Ovary (tissue), 9 donors: ENCODE measurements around the gene SETD7. TPM values are rescaled to one million over a fixed set of nuclear protein-coding genes. Genes with fewer than 3 reads are reported as not detected.

ENCODE experiments used
- DNase-seq, 5 donors: peaks; one replicate each; pipeline ENCODE4 v3.0.0-alpha.2; 2019 to 2020
- H3K27ac ChIP-seq, 2 donors: fragments of 200-600 bp; one replicate each; pipeline versions ENCODE4 v1.5.1 to v1.8.0; 2019 to 2022
- H3K27me3 ChIP-seq: fragments of 200-600 bp; one replicate; pipeline ENCODE4 v1.8.0; 2022
- H3K36me3 ChIP-seq: fragments of 200-600 bp; sonication (generic); one replicate; pipeline ENCODE4 v1.5.1; 2019
- H3K4me1 ChIP-seq: one replicate; pipeline ENCODE4 v1.8.1; 2013; ENCODE audit warnings: mild to moderate bottlenecking, moderate library complexity; ENCODE audit not compliant: insufficient read depth
- H3K4me3 ChIP-seq: fragments of 200-600 bp; sonication (generic); one replicate; pipeline ENCODE4 v1.5.1; 2017
- H3K9me3 ChIP-seq, 2 donors: fragments of 200-600 bp in 1 of 2; sonication (generic) in 1 of 2; one replicate each; pipeline versions ENCODE4 v1.5.1 to v1.8.1; 2013 to 2019; ENCODE audit warnings: mild to moderate bottlenecking in 1 of 2, moderate library complexity in 1 of 2
- EP300 ChIP-seq: sonication (generic); formaldehyde crosslinking; IDR thresholded peaks from one replicate; pipeline ENCODE4 v1.6.1; 2017; ENCODE audit warnings: antibody characterized with exemption
- POLR2A ChIP-seq: fragments of 450-650 bp; IDR thresholded peaks from one replicate; pipeline ENCODE4 v1.6.1; 2017; ENCODE audit warnings: antibody characterized with exemption, mild to moderate bottlenecking, moderate library complexity
- WGBS, 3 donors: extraction: QIAGEN DNeasy Blood & Tissue Kit in 1 of 3; methylation state at CpG; one replicate each; pipeline versions ENCODE4 v1.1.5 to v1.1.7; 2013 to 2017; 5-methylcytosine and 5-hydroxymethylcytosine counted together
- intact Hi-C, 4 donors: fragments of 100-400 bp; cut with DNase I; formaldehyde crosslinking; loops; one replicate each; pipeline versions ENCODE4 v1.11.0 to v1.15.1; 2022 to 2023
- polyA plus RNA-seq, 2 donors: library from polyadenylated mRNA; stranded (reverse); fragments of 200-250 nt in 1 of 2; fragments of 350-450 nt in 1 of 2; fragmentation: Illumina TruSeq in 1 of 2; extraction: RNeasy Lipid Tissue Mini Kit (QIAGEN cat#74804) in 1 of 2; gene quantifications; one replicate each; pipeline ENCODE4 v1.2.3, GENCODE V29; 2013 to 2014
- total RNA-seq, 7 donors: library from RNA; depleted of rRNA in 2 of 7; stranded (reverse); fragments of >200 nt in 2 of 7; fragmentation: NEBNext Ultra II Directional in 3 of 7; extraction: Animal tissue kit (Norgen Biotek cat#: 25700) in 3 of 7; gene quantifications; one replicate each; pipeline versions ENCODE4 v1.1.0 to v1.2.4, GENCODE V29; 2016 to 2023
- TF ChIP-seq, protein P1 (sequence below), 3 donors: fragments of 450-650 bp in 2 of 3; fragments of 200-600 bp in 1 of 3; IDR thresholded peaks; one replicate each; pipeline versions ENCODE4 v1.5.1 to v1.8.0; 2016 to 2022; ENCODE audit warnings: antibody characterized with exemption in 3 of 3, mild to moderate bottlenecking in 1 of 3
- donor health status: DM: no; HTN: no; CAD: no; lungs with moderate emphysema.
- donor health status: DM: no; HTN: no; CAD: no.
- donor health status: Bipolar disorder and iron deficiency.
- donor health status: DM: yes; HTN: yes; CAD: no.
- donor health status: DM: no; HTN: no; CAD: no.
- donor health status: DM: yes; HTN: yes; CAD: no.

SETD7 gene
- total and polyA plus RNA-seq, 9 donors: 14.3 to 52.4 (median 32.8) TPM

GRCh38 chr4:139457318-139457717 lies 98.7 kb downstream of the SETD7 start:
- TF ChIP-seq POLR2A: no peak
- 51 to 65% (median 59%) methylated on average over 4 of the region's 4 CpGs for WGBS, 3 donors
- intact Hi-C loops: loop anchor here in 1 of 4 donors (10.0 kb wide), 1 partner anchor 153 kb away; the partner anchor contains the start of genes NAA15 and NDUFC1
- DNase-seq: no peak
- Histone ChIP-seq H3K27me3 (no peaks in the 10 kb centered on the region), H3K9me3 (no peaks in the 10 kb centered on the region), H3K36me3 (no peaks in the 10 kb centered on the region), H3K4me1 (peaks cover 7% of the 10 kb centered on the region), H3K27ac (no peak overlapping the region), H3K4me3 (no peak overlapping the region)

DNA sequence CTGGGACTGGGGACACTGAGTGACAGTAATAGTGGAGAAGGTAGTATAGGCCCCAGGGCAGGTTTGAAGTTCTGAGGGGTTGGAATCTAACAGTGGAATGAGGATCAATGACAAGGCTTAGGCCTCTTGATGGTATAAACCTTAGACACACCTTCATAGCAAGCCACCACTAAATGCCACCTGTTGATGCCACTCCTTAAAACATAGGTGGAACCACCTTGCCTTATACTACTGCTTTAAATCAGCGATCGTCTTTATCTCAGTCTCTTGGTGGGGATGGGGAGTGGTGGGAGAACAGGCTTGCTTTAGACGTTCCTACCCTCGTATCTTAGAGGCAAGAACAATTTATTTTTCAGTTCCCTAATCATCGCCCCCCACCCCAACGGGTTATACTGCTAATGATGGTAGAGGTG lies 100.9 kb downstream of the SETD7 start:
- Histone ChIP-seq H3K27ac (no peak overlapping the region), H3K9me3 (no peaks in the 10 kb centered on the region), H3K36me3 (no peaks in the 10 kb centered on the region), H3K27me3 (no peaks in the 10 kb centered on the region), H3K4me1 (peaks cover 7% of the 10 kb centered on the region), H3K4me3 (peak overlapping the region; percentile 94)
- DNase-seq: no peak
- 24 to 29% (median 27%) methylated on average over 6 of the region's 6 CpGs for WGBS, 3 donors
- TF ChIP-seq, protein P1, sequence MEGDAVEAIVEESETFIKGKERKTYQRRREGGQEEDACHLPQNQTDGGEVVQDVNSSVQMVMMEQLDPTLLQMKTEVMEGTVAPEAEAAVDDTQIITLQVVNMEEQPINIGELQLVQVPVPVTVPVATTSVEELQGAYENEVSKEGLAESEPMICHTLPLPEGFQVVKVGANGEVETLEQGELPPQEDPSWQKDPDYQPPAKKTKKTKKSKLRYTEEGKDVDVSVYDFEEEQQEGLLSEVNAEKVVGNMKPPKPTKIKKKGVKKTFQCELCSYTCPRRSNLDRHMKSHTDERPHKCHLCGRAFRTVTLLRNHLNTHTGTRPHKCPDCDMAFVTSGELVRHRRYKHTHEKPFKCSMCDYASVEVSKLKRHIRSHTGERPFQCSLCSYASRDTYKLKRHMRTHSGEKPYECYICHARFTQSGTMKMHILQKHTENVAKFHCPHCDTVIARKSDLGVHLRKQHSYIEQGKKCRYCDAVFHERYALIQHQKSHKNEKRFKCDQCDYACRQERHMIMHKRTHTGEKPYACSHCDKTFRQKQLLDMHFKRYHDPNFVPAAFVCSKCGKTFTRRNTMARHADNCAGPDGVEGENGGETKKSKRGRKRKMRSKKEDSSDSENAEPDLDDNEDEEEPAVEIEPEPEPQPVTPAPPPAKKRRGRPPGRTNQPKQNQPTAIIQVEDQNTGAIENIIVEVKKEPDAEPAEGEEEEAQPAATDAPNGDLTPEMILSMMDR (IDR thresholded peaks at IDR 0.05): no peak
- TF ChIP-seq POLR2A: no peak
- TF ChIP-seq EP300: no peak
- intact Hi-C loops: loop anchor here in 1 of 4 donors (10.0 kb wide), 1 partner anchor 150 kb away; the partner anchor contains the start of genes NAA15 and NDUFC1

DNA sequence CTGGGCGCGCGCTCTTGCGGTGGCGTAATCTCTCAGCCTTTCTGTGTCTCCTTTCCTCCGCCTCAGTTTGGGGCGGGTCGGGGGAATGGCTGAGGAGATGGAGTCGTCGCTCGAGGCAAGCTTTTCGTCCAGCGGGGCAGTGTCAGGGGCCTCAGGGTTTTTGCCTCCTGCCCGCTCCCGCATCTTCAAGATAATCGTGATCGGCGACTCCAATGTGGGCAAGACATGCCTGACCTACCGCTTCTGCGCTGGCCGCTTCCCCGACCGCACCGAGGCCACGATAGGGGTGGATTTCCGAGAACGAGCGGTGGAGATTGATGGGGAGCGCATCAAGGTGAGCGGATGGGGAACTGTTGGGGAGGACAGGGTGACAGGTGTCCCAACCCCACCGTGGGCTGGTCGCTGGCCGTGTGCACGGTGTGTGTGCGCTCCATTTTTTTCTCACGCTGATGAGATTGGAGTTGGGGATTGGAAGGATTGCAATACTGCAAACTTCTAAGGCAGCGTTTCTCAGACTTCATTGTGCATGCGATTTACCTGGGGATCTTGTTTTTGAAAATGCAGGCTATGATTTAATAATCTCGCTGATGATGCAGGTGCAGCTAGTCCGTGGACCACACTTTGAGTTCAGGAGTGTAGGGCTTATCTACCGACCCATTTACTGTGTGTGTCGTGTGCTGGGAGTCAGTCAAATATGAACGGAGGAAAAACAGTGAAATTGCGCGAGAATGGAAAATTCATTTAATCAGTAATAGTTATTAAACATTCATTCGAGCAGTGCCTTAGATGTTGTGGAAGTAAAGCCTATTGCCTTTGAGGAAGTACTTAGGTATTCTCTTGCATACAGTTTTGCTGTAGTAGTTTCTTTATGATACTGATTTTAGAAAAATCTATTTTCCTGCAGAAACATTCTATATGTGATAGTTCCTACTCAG lies 101.6 kb downstream of the SETD7 start, which contains the start of gene RAB33B:
Gene RAB33B, plus strand, starts transcription at position 11 of the 935 bp plus-strand sequence. Its CDS starts 75 bp downstream, at position 86.
- intact Hi-C loops: loop anchor here in 1 of 4 donors (5.0 to 10.0 kb wide), 2 partner anchors 150 to 277 kb away; partner anchors contain the start of genes ELF2, NAA15 and NDUFC1
- peak; percentile 93 for TF ChIP-seq POLR2A
- no peak for TF ChIP-seq EP300
- Histone ChIP-seq H3K27me3 (no peaks in the 10 kb centered on the region), H3K4me3 (peak within 1 kb of the TSS; percentile 94), H3K4me1 (peaks cover 7% of the 10 kb centered on the region), H3K27ac (peak within 1 kb of the TSS; percentile 94 to 95), H3K36me3 (no peaks in the 10 kb centered on the region), H3K9me3 (no peaks in the 10 kb centered on the region)
- 0 to 1% (median 1%) methylated on average over 38 to 46 of the region's 46 CpGs for WGBS, 3 donors
- DNase-seq: no peak

DNA sequence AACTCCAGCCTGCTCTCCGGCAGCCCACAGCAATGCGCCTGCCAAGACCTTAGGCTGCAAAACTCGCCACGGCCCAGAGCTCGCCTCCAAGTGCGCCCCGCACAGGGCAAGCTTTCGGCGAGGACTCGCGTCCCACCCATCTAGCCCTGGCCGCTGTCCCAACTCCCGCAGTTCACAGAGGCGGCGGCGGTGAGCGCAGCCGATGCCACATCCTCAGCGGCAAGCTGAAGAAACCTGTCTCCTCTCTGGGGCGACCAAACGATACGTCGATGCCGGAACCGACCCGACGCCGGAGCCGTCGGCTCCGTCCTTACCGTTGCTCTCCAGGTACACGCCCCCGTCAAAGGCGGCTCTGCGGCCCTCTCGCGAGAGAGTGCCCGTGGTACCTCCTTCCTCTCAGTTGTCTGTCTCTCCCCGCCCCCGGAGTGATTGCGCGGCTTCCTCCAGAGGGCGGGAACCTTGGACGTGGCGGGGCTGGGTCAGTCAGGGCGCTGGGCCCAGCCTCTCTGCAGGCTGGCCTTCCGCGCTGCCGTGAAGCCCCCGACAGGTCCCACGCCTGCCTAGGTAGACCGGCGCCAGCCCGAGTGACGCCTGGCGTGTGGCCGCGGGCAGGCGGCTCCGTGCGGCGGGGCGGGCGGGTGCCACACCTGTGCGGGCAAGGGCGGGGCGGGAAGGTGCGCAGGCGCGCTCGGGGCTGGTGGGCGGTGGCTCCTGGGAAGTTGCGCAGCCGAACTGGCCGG lies 102.5 kb downstream of the SETD7 start:
- H3K27me3 ChIP-seq: no peaks in the 10 kb centered on the region
- H3K4me1 ChIP-seq: peaks cover 7% of the 10 kb centered on the region
- 0 to 1% (median 1%) methylated on average over 48 to 76 of the region's 76 CpGs for WGBS, 3 donors
- H3K9me3 ChIP-seq: no peaks in the 10 kb centered on the region
- intact Hi-C loops: loop anchor here in 1 of 4 donors (5.0 to 10.0 kb wide), 2 partner anchors 149 to 276 kb away; partner anchors contain the start of genes ELF2, NAA15 and NDUFC1
- peak; percentile 97 to 99 (median 98) for DNase-seq
- no peaks in the 10 kb centered on the region for H3K36me3 ChIP-seq
- H3K27ac ChIP-seq: peak overlapping the region; percentile 94 to 95
- TF ChIP-seq EP300 (no peak), POLR2A (peak; percentile 75)
- H3K4me3 ChIP-seq: peak overlapping the region; percentile 94

DNA sequence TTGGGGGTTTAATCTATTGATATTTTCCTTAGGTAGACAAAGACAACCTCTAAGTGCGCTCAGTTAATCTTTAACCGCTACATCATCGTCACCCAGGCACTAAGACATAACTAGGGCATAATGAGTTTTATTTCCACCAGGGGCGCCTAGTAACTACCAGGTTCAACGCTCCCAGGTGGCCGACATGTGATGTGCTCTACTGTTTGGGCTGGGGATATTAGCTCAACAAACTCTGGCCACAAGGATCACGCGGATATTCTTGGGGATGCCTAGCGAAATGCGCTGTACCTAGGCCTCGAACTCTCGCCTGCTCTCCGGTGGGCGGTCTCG lies 103.0 kb downstream of the SETD7 start:
- no peak for DNase-seq
- WGBS, 3 donors: 1 to 2% (median 1%) methylated on average over 15 of the region's 15 CpGs
- intact Hi-C loops: loop anchor here in 1 of 4 donors (5.0 to 10.0 kb wide), 2 partner anchors 148 to 276 kb away; partner anchors contain the start of genes ELF2, NAA15 and NDUFC1
- no peak for TF ChIP-seq EP300
- TF ChIP-seq, protein P1 (IDR thresholded peaks at IDR 0.05): peak in 1 of 3 donors; percentile 62
- Histone ChIP-seq H3K4me3 (peak overlapping the region; percentile 94), H3K4me1 (peaks cover 7% of the 10 kb centered on the region), H3K9me3 (no peaks in the 10 kb centered on the region), H3K27me3 (no peaks in the 10 kb centered on the region), H3K27ac (peak overlapping the region; percentile 94 to 95), H3K36me3 (no peaks in the 10 kb centered on the region)
